GM21737 (cell line): ENCODE data around the gene MIOX.

Source experiments
- ATAC-seq: cut with Tn5 transposase; IDR thresholded peaks from one replicate; pipeline ENCODE4 v1.9.1; 2021; ENCODE audit warnings: mild to moderate bottlenecking, moderate library complexity; ENCODE audit not compliant: unreplicated experiment

MIOX gene

DNA sequence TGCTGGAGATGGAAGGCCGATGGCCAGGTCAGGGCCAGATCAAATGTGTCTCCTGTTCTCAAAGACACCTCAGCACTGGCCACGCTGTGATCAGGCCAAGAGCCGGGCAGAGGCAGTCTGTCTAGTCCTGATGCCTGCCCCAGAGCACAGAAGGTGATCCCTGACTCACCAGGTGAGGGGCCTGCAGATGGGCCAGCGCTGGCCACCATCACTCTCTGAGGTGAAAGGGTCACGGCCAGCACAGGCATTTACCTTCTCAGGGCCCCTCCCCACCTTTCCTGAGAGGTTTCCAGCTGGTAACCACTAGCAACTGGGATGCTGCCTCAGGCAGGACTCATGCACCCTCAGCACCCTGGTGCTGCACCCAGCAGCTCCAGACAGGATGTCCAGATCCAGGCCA, 14.7 kb upstream of the MIOX start:
- no peak for ATAC-seq

- ATAC-seq = no peak
Observed at GRCh38 chr22:50473088-50473487, 13.6 kb upstream of the MIOX start.

- ATAC-seq = no peak
Observed at GRCh38 chr22:50473855-50474671, 12.6 kb upstream of the MIOX start.

DNA sequence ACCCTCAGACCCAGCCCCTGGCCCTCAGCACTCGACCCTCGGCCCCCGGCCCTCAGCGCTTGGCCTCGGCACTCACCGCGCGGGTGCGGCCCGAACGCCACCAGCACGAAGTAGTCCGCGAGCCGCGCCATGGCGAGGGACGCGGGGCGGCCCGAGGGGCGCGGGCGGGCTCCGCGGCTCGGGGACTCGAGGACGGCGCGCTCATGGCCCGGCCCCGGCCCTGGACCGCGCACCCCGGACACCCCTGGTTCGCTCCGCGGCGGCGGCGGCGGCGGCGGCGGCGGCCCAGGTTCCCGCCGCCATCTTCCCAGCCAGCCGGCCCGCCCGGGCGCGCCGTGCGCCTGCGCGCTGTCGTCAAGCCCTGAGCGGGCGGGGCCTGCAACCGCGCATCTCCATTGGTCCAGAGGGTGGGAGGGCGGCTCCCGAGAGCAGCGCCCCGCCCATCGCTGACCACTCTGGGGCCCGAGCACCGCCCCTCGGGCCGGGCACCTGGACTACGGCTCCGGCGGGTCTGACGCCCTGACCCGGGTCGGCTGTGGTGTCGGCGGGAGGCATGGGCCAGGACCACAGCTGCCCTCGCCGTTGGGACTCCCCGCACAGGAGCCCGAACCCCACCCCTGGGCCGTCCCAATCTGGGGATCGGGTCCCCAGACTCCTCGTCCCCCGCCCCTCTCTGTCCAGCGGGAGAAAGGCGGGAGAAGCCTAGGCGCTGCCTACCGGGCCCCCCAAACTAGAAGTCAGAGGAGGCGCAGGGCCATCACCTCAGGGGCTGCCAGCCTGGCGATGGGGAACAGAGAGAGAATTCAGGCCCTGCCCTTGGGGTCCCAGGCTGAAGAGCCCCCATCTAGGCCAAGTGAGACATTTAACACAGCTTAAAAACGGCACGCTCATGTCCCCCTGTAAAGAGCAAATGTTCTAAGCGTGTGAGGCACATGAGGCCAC, 11.7 kb upstream of the MIOX start, which contains the start of gene SBF1:
Gene SBF1 (minus strand): TSS at position 326 of the 942 bp plus-strand sequence. CDS start 195 bp downstream, at position 131.
- ATAC-seq = peak; percentile 59

GRCh38 chr22:50475652-50476002, 11.0 kb upstream of the MIOX start:
- no peak for ATAC-seq

DNA sequence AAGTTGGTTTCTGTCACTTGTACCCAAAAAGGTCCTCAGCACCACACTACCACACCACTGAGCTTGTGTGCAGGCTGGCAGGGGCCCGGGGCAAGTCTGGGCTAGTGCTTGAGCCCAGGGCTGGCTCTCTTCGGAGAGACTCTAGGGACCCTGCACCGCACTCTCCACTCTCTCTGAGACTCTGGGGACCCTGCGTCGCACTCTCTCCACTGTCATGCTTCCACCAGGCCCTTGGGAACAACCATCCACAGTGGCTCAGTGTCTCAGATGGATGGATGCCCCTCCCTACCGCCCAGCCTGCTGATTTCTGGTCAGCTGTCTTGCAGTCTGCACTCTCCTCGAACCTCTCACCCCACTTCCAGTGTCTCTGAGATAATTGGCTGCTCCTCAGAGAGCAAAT, 9.8 kb upstream of the MIOX start:
- no peak for ATAC-seq

DNA sequence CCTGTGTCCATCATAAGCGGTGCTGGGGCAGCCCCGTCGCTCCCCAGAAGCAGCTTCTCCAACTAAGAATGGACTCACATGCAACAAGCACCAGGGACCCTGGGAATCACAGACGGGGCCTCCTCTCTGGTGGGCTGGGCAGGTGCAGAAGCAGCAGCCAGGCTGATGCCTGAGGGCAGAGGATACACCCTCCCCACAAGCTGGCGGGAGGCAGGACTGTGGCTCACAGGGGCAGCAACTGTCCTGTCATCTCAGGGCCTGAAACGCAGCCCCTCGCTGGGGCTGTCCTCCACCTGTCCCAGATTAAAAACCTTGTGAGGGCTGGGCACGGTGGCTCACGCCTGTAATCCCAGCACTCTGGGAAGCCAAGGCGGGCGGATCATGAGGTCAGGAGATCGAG, 8.7 kb upstream of the MIOX start:
- no peak for ATAC-seq

DNA sequence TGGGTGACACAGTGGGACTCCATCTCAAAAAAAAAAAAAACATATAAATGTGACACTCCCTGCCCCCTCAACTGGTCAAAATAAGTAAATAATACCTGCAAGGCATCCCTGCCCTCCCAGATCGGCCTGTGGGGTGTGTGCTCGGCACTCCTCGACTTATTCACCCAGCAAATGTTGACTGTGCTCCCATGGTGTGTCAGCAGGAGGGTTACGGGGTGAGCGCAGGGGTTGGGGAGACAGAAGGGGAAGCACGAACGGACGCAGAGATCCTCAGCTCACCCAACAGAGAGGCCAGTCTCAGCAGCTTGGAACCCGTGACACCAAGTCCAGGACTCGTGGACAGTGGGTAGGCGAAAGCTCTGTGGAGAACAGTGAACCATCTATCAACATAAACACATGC, 6.9 kb upstream of the MIOX start:
- ATAC-seq = no peak

- no peak for ATAC-seq
Observed at GRCh38 chr22:50481045-50481439, 5.6 kb upstream of the MIOX start.

GRCh38 chr22:50481440-50482106, 5.1 kb upstream of the MIOX start, which contains the start of gene ADM2:
Gene ADM2 (plus strand): TSS chr22:50481543. CDS start chr22:50481848, 305 bp downstream.
- ATAC-seq = no peak

DNA sequence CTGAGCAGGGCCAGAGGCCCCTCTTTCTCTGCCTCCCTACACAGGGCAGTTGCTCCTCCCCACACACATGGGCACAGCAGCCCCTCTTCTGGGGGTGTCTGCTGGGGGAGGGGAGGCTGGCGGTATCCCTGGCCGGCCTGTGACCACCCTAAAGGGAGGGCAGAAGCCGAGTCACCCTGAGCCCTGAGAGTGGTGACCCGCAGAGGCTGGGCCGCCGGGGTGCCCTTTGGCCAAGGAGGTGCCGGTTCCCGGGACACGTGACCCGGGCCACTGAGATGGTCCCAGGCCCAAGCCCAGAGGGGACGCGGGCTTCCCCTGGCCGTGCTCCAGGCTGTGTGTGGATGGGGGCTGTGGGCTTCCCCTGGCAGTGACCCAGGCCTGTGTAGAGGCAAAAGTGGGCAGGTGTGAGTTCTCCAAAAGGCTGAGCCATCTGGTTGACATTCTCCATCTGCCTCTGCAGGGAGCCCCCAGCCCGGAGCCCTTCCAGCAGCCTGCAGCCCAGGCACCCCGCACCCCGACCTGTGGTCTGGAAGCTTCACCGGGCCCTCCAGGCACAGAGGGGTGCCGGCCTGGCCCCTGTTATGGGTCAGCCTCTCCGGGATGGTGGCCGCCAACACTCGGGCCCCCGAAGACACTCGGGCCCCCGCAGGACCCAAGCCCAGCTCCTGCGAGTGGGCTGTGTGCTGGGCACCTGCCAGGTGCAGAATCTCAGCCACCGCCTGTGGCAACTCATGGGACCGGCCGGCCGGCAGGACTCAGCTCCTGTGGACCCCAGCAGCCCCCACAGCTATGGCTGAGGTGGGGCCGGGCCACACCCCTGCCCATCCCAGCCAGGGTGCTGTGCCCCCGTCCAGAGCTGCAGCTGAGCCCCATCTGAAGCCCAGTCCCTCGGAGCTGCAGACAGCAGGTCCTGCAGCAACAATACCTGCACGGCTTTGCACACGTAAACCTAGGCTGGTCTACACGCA, 4.3 kb upstream of the MIOX start:
- ATAC-seq = no peak

DNA sequence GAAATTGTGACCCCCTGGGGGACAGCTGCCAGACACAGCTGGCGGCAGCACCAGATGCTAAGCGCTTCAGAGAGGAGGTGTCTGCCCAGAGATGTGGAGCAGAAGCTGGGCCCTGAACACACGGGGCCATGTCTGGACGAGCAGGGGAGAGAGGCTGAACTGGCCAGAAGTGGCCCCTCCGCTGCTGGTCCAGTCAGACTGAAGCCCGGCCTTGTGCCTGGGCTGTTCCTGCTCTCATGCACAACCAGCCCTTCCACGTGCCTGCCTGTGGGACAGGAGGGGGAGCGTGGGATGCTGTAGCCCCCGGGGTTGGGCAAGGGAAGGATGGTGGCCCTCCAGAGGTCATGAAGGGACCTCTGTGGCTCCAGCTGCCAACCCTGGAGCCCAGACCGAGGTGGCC, 3.6 kb upstream of the MIOX start:
- no peak for ATAC-seq

- no peak for ATAC-seq
Observed at GRCh38 chr22:50483556-50483955, 3.1 kb upstream of the MIOX start.

GRCh38 chr22:50483977-50484853, 2.4 kb upstream of the MIOX start:
- no peak for ATAC-seq

GRCh38 chr22:50485221-50486131, 1.2 kb upstream of the MIOX start:
- ATAC-seq = no peak

- ATAC-seq = no peak
Observed at GRCh38 chr22:50487290-50488005, 789 bp downstream of the MIOX start.

- no peak for ATAC-seq
Observed at GRCh38 chr22:50488006-50488677, 1.5 kb downstream of the MIOX start.
